ENCODE measurements around the gene TJP3.
"Not testable (repeated sequence)": the region's sequence is repeated elsewhere in the genome, so short reads cannot be mapped to it uniquely, and the experiment has no call there.

TJP3 gene

GRCh38 chr19:3746371-3747056, 38.3 kb downstream of the TJP3 start:
- DNase-seq, result no peak

GRCh38 chr19:3748965-3749364, 40.8 kb downstream of the TJP3 start:
- DNase-seq, result no peak

- DNase-seq, result no peak
These were observed 42.0 kb downstream of the TJP3 start for GRCh38 chr19:3750211-3750610.

GRCh38 chr19:3751236-3751635, 43.1 kb downstream of the TJP3 start:
- no peak for DNase-seq

- DNase-seq, result no peak
These were observed 44.3 kb downstream of the TJP3 start for GRCh38 chr19:3752492-3752891.

- no peak for DNase-seq
These were observed 45.6 kb downstream of the TJP3 start for GRCh38 chr19:3753631-3754410.

GRCh38 chr19:3757705-3758104, 49.5 kb downstream of the TJP3 start:
- DNase-seq, result not testable (repeated sequence)

- DNase-seq, result not testable (repeated sequence)
These were observed 50.1 kb downstream of the TJP3 start for GRCh38 chr19:3758297-3758696.

GRCh38 chr19:3759482-3760254, 51.5 kb downstream of the TJP3 start:
- DNase-seq, result no peak

- no peak for DNase-seq
These were observed 52.7 kb downstream of the TJP3 start for GRCh38 chr19:3760871-3761361.

- peak; percentile 74 for DNase-seq
These were observed 53.4 kb downstream of the TJP3 start, which contains the start of gene APBA3 for GRCh38 chr19:3761382-3762129. Gene APBA3, minus strand, starts transcription at chr19:3761692. Its CDS starts 1,428 bp downstream, at chr19:3760264.

- DNase-seq, result no peak
These were observed 53.9 kb downstream of the TJP3 start for GRCh38 chr19:3762130-3762473.

GRCh38 chr19:3762501-3763459, 54.6 kb downstream of the TJP3 start, which contains the start of gene MRPL54:
Gene MRPL54, plus strand, starts transcription at chr19:3762682. Its CDS starts 19 bp downstream, at chr19:3762701.
- peak; percentile 98 for DNase-seq

GRCh38 chr19:3765121-3765520, 56.9 kb downstream of the TJP3 start:
- DNase-seq, result no peak

GRCh38 chr19:3765757-3766156, 57.6 kb downstream of the TJP3 start:
- DNase-seq, result not testable (repeated sequence)

- no peak for DNase-seq
These were observed 58.3 kb downstream of the TJP3 start for GRCh38 chr19:3766520-3766919.

- DNase-seq, result no peak
These were observed 58.9 kb downstream of the TJP3 start for GRCh38 chr19:3767050-3767449.

GRCh38 chr19:3768015-3768747, 60.0 kb downstream of the TJP3 start:
- no peak for DNase-seq

GRCh38 chr19:3768748-3769099, 60.5 kb downstream of the TJP3 start:
- DNase-seq, result no peak

GRCh38 chr19:3769494-3769893, 61.3 kb downstream of the TJP3 start:
- DNase-seq, result no peak
